Upper lobe of left lung (tissue), 4 donors: Measurements from ENCODE around the gene CBLB.

ENCODE experiments used
- CTCF ChIP-seq, 6 experiments: fragments of 450-650 bp in 4 of 6; fragments of 200-600 bp in 2 of 6; sonication (generic) in 2 of 6; IDR thresholded peaks; one replicate each; pipeline ENCODE4 v1.5.1; 2016 to 2019; ENCODE audit warnings: antibody characterized with exemption in 6 of 6
- EP300 ChIP-seq, 4 donors: sonication (generic); formaldehyde crosslinking; IDR thresholded peaks; one replicate each; pipeline ENCODE4 v1.5.1; 2017; ENCODE audit warnings: antibody characterized with exemption in 4 of 4, control low read depth in 2 of 4
- POLR2A ChIP-seq, 4 donors: fragments of 450-650 bp; IDR thresholded peaks; one replicate each; pipeline ENCODE4 v1.5.1; 2016 to 2017; ENCODE audit warnings: antibody characterized with exemption in 4 of 4, mild to moderate bottlenecking in 2 of 4
- POLR2AphosphoS5 ChIP-seq, 2 donors: sonication (generic); formaldehyde crosslinking; IDR thresholded peaks; one replicate each; pipeline ENCODE4 v1.5.1; 2017; ENCODE audit warnings: antibody characterized with exemption in 2 of 2

GRCh38 chr3:105826778-105827634 lies 41.8 kb downstream of the CBLB start:
- TF ChIP-seq POLR2A (IDR thresholded peaks at IDR 0.05) (no peak), CTCF (IDR thresholded peaks at IDR 0.05) (no peak), EP300 (IDR thresholded peaks at IDR 0.05) (no peak), POLR2AphosphoS5 (IDR thresholded peaks at IDR 0.05) (no peak)
